Inferior parietal cortex (tissue), 1 donor: ENCODE data around the gene MS4A1.
"Not testable (repeated sequence)": the region's sequence is repeated elsewhere in the genome, so short reads cannot be mapped to it uniquely, and the experiment has no call there.

ENCODE experiments used
- DNase-seq: peaks from one replicate; pipeline ENCODE4 v3.0.0-alpha.2; 2016; ENCODE audit errors: extremely low spot score

The MS4A1 gene

GRCh38 chr11:60455531-60456042 is at the start of gene MS4A1:
TSS of gene MS4A1 (plus strand) at chr11:60455847. CDS start at chr11:60462375, 6,528 bp downstream.
- no peak for DNase-seq

GRCh38 chr11:60420015-60420414 is 35.6 kb upstream of the MS4A1 start:
- DNase-seq = no peak

DNA sequence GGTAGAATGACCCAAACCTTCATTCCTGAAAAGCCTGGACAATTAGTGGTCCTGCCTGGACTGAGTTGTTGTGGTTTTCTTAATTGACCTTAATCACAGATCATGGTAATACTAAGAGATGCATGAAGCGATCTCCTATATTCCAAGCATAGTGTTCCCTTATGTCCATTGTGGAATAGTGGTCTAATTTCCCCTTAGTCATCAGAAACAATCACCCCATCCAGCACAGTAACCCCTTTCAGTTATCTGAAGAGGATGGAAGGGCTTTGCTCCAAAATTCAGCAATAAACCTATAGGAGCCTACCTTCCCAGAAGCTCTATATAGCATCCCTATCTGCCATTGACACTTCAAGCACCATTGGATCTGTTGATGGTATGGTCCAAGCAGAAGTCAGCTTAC is 33.0 kb upstream of the MS4A1 start:
- no peak for DNase-seq

DNA sequence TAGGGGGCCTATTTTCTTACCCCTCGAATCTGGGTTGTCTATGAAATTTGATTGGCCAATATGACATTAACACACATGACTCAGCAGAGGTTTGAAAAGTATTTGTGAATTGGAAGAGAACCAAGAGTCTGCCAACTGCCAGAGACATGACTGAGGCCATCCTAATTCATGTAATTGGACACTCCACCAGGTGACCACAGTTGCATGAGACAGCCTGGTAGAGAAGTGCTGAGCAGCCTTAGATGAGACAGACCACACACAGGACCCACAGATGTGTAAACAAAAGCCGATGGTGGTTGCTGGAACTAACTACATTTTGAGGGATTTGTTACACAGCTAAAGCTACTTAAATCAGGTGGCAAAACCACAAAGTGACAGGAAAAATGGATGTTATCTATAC is 27.1 kb upstream of the MS4A1 start:
- no peak for DNase-seq

GRCh38 chr11:60429272-60429671 is 26.4 kb upstream of the MS4A1 start, which contains the start of gene MS4A5:
TSS of gene MS4A5 (plus strand) at chr11:60429572. CDS start at chr11:60429675, 103 bp downstream.
- DNase-seq = no peak

DNA sequence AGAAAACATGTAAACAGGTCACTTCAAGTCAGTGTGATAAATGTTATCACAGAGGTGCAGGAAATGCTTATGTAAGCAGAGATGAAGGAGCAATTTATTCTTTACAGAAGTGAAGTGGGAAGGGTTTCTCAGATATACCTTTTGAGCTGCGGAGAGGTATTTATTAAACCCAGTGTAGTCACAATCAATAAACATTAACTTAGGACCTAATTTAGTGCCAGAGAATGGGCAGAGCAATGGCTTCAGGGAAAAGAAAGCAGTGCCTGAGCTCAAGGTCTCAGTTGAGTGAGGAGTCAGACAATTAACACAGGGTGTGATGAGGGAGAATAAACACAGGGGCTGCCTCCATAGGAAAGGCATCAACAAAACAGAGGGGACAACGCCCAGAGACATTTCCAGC is 24.4 kb upstream of the MS4A1 start:
- no peak for DNase-seq

GRCh38 chr11:60433401-60433800 is 22.2 kb upstream of the MS4A1 start:
- DNase-seq = no peak

- no peak for DNase-seq
Observed at GRCh38 chr11:60447070-60447469, 8.6 kb upstream of the MS4A1 start.

- DNase-seq = no peak
Observed at GRCh38 chr11:60447846-60448245, 7.8 kb upstream of the MS4A1 start.

DNA sequence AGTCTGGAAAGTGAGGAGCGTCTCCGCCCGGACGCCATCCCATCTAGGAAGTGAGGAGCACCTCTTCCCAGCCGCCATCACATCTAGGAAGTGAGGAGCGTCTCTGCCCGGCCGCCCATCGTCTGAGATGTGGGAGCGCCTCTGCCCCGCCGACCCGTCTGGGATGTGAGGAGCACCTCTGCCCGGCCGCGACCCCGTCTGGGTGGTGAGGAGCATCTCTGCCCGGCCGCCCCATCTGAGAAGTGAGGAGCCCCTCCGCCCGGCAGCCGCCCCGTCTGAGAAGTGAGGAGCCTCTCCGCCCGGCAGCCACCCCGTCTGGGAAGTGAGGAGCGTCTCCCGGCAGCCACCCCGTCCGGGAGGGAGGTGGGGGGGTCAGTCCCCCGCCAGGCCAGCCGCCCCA is 4.5 kb upstream of the MS4A1 start:
- DNase-seq = not testable (repeated sequence)

DNA sequence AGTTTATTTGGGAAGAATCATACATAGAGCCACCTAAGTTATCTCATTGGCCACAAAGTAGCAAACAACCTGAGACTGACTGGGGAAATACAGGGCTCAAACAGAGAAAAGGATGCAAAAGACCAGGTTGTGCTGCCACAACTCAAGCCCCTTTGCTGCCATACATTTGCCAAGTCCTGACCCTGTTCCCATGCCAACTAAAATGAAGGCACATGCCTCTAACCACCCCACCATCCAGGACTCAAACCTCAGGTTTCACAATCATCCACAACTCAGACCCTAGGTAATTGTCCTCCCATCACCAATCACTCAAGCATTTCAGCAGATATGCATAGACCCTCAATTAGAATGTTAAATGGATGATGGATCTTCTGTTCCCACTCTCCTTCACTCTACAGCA is 1.4 kb upstream of the MS4A1 start:
- DNase-seq = no peak

DNA sequence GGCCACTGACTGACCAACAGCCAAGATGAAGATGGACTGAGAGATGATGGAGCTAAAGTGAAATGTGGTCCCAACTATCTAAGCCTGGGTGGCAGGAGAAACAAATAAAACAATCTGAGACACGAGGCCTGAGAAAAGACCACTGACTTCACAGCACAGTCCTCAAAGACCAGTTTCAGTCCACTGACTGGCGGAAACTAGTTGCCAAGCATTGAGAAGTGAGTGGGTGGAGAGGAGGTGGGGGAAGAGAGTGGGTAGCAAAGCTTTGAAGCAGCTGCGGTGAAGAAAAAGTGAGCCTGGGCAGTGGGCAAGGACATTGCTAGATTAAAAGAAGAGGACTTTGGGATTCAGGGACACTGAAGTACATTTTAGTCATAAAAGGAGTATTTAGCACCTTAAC is 1.9 kb downstream of the MS4A1 start:
- DNase-seq = no peak

GRCh38 chr11:60459345-60459744 is 3.7 kb downstream of the MS4A1 start:
- DNase-seq = no peak

GRCh38 chr11:60468829-60469228 is 13.2 kb downstream of the MS4A1 start:
- DNase-seq = no peak

- no peak for DNase-seq
Observed at GRCh38 chr11:60469723-60470122, 14.1 kb downstream of the MS4A1 start.

DNA sequence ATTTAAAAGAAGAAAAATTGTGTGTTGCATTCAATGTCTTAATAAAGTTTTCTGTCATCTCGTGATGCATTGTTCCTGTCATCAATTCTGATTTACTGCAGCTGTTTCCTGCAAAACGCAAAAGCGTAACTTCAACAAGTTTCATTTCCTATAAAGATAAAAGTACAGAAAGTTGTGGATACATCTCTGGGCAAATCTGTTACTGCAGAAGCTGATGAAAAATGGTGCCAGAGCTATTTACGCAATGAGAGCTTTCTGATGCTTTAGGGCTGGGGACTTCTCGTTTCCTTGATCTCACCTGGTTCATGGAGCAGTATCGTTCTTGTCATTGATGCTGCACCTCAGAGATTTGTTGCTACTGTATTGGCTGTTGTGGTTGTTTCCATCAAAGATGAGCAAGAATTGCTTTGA is 21.4 kb downstream of the MS4A1 start:
- DNase-seq = no peak

- no peak for DNase-seq
Observed at GRCh38 chr11:60482361-60482760, 26.7 kb downstream of the MS4A1 start.

DNA sequence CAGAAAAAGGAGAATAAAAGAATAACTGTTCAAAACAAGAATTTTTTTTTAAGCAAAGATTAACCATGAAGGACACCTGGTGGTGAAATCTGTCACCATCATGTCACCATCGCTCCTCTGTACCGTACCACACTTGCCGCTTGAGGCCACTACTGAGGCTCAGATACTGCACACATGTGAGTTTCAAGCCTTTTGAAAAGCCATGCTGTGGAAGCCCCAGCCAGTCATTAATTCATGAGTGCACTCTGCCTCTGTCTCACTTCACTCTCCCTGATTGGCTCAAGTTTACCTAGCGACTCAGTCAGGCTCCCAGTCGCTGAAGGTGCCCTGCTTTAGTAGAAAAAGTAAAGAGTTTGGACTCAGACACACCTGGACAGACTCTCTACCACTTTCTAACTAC is 30.3 kb downstream of the MS4A1 start:
- no peak for DNase-seq

DNA sequence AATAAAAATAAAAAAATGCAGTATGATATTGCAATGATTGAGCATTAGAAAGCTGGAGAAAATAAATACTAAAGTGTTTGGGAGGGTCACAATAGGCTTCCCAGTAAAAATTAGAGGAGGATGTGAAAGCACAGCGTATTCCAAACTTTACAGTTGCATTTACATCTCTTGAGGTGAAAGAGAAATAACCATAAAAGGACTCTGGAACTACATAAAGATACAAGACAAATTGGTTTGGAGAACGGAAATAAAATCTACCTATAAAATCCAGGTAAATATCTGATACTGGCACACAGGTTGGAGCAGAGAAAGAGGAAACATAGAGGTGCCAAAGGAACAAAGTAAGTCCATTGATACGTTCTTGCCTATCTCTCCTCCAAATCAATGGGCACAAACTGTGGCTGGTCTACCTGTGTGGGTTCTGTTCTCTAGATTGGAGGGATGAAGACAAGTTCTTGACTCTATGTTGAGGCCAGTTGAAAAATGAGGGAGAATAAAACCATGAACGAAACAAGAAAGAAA is 36.9 kb downstream of the MS4A1 start, which contains the start of gene MS4A12:
Gene MS4A12, plus strand, starts transcription at position 291 of the 522 bp plus-strand sequence. CDS start 4,541 bp downstream, outside the sequence.
- no peak for DNase-seq

- no peak for DNase-seq
Observed at GRCh38 chr11:60493454-60493853, 37.8 kb downstream of the MS4A1 start.

DNA sequence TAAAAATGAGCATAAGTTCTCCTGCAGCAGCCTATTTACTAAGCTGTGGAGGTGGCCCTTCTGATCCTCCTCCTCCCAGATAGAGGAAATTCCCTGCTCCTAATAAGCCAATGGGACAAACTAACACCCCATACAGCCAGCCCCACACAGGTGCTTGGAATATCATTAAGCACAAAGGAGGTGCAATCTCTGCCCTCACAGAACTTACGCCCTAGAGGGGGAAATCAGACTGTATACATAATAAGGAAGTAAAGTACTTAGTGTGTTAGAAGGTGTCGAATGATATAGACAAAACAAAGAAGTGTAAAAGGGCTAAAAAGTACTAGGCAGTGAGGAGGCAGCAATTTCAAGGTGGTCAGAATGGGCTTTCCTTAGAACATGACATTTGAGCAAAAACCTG is 42.8 kb downstream of the MS4A1 start:
- no peak for DNase-seq

- peak; percentile 15 for DNase-seq
Observed at GRCh38 chr11:60498853-60499252, 43.2 kb downstream of the MS4A1 start.

- DNase-seq = no peak
Observed at GRCh38 chr11:60500276-60500910, 44.7 kb downstream of the MS4A1 start.
